Measurements from ENCODE around the gene STX18.

- peak in 2 of 6 experiments; percentile 18 to 30 for TF ChIP-seq CTCF (IDR thresholded peaks at IDR 0.05)
- no peak for TF ChIP-seq POLR2A (IDR thresholded peaks at IDR 0.05)
Measured at GRCh38 chr4:4480685-4481398, 61.0 kb downstream of the STX18 start.

All from thyroid gland (tissue), 4 donors.